HEK293 (cell line): ENCODE measurements around the gene PHLDB1.
"Not testable (repeated sequence)": the region's sequence is repeated elsewhere in the genome, so short reads cannot be mapped to it uniquely, and the experiment has no call there.

Source experiments
- CTCF ChIA-PET: fragments of 350-600 bp; formaldehyde crosslinking; extraction: SDS; loops from one replicate; lab custom pipeline; 2021; ENCODE audit warnings: antibody characterized with exemption; lab: Yijun Ruan, JAX
- POLR2A ChIA-PET: fragments of 300-600 bp; formaldehyde crosslinking; extraction: SDS; loops from one replicate; lab custom pipeline; 2020; ENCODE audit warnings: antibody characterized with exemption, inconsistent platforms; lab: Yijun Ruan, JAX
- H3K27ac ChIP-seq: fragments of 200-500 bp; sonication (Bioruptor generic); 2 replicates; pipeline ENCODE4 v1.5.1; 2014; ENCODE audit warnings: low read depth, low read length, control low read depth, inconsistent platforms; ENCODE audit errors: extremely low read depth
- H3K36me3 ChIP-seq, 2 experiments: fragments of 200-500 bp in 1 of 2; sonication (Bioruptor generic) in 1 of 2; 1 replicate in 1 of 2; 2 replicates in 1 of 2; pipeline ENCODE4 v1.5.1; 2014 to 2017; ENCODE audit warnings: inconsistent platforms in 2 of 2, low read length in 2 of 2; ENCODE audit not compliant: control insufficient read depth in 2 of 2, insufficient read depth in 1 of 2
- H3K4me1 ChIP-seq: fragments of 200-500 bp; sonication (Bioruptor generic); 2 replicates; pipeline ENCODE4 v1.5.1; 2014; ENCODE audit warnings: mild to moderate bottlenecking, low read length, inconsistent platforms; ENCODE audit not compliant: control insufficient read depth, insufficient read depth
- H3K4me3 ChIP-seq: 2 replicates; pipeline ENCODE4 v1.5.1; 2011; ENCODE audit warnings: low read depth, mild to moderate bottlenecking, control low read depth, low read length, moderate library complexity
- H3K9me3 ChIP-seq: fragments of 200-500 bp; sonication (Bioruptor generic); 2 replicates; pipeline ENCODE4 v1.5.1; 2014; ENCODE audit warnings: low read depth, low read length, inconsistent platforms; ENCODE audit not compliant: control insufficient read depth, insufficient read depth
- FEZF1 ChIP-seq: fragments of 450-650 bp; formaldehyde crosslinking; IDR thresholded peaks from 2 replicates; pipeline ENCODE4 v1.5.1; 2016; ENCODE audit warnings: missing biosample characterization, missing genetic modification characterization
- INSM2 ChIP-seq: fragments of 450-650 bp; formaldehyde crosslinking; IDR thresholded peaks from 2 replicates; pipeline ENCODE4 v1.5.1; 2016; ENCODE audit warnings: missing biosample characterization, missing genetic modification characterization
- PRDM1 ChIP-seq: fragments of 450-650 bp; formaldehyde crosslinking; IDR thresholded peaks from 2 replicates; pipeline ENCODE4; 2016; ENCODE audit warnings: missing biosample characterization, missing genetic modification characterization
- ZBTB17 ChIP-seq: fragments of 450-650 bp; formaldehyde crosslinking; IDR thresholded peaks from 2 replicates; pipeline ENCODE4 v1.5.1; 2016; ENCODE audit warnings: missing biosample characterization, missing genetic modification characterization
- ZBTB26 ChIP-seq: fragments of 450-650 bp; formaldehyde crosslinking; optimal IDR thresholded peaks from 2 replicates; pipeline ENCODE3; 2016; ENCODE audit warnings: missing biosample characterization, mild to moderate bottlenecking, missing genetic modification characterization
- ZFP3 ChIP-seq: fragments of 450-650 bp; formaldehyde crosslinking; IDR thresholded peaks from 2 replicates; pipeline ENCODE4 v1.5.1; 2016; ENCODE audit warnings: low read depth, missing biosample characterization, missing genetic modification characterization
- ZNF148 ChIP-seq: fragments of 450-650 bp; formaldehyde crosslinking; IDR thresholded peaks from 2 replicates; pipeline ENCODE4 v1.5.0; 2017; ENCODE audit warnings: missing biosample characterization, missing genetic modification characterization, borderline replicate concordance
- ZNF16 ChIP-seq: fragments of 450-650 bp; formaldehyde crosslinking; IDR thresholded peaks from 2 replicates; pipeline ENCODE4 v1.5.1; 2016; ENCODE audit warnings: low read depth, missing biosample characterization, missing genetic modification characterization
- ZNF18 ChIP-seq: fragments of 450-650 bp; formaldehyde crosslinking; IDR thresholded peaks from 2 replicates; pipeline ENCODE4 v1.5.1; 2016; ENCODE audit warnings: missing biosample characterization, missing genetic modification characterization
- ZNF184 ChIP-seq: fragments of 450-650 bp; IDR thresholded peaks from 2 replicates; pipeline ENCODE4 v1.5.1; 2018; ENCODE audit warnings: missing biosample characterization, mild to moderate bottlenecking, missing genetic modification characterization
- ZNF488 ChIP-seq: fragments of 450-650 bp; formaldehyde crosslinking; IDR thresholded peaks from 2 replicates; pipeline ENCODE4 v1.5.1; 2016; ENCODE audit warnings: missing biosample characterization, missing genetic modification characterization
- ZNF677 ChIP-seq: fragments of 450-650 bp; IDR thresholded peaks from 2 replicates; pipeline ENCODE4 v1.5.0; 2018; ENCODE audit warnings: missing biosample characterization, mild to moderate bottlenecking, missing genetic modification characterization, moderate library complexity
- ZNF776 ChIP-seq: fragments of 450-650 bp; formaldehyde crosslinking; IDR thresholded peaks from 2 replicates; pipeline ENCODE4 v1.5.0; 2017; ENCODE audit warnings: missing biosample characterization, missing genetic modification characterization, borderline replicate concordance
- ZSCAN5A ChIP-seq: fragments of 450-650 bp; formaldehyde crosslinking; IDR thresholded peaks from 2 replicates; pipeline ENCODE4 v1.5.1; 2016; ENCODE audit warnings: missing biosample characterization, missing genetic modification characterization

Gene PHLDB1

GRCh38 chr11:118569670-118570069 is 37.7 kb upstream of the PHLDB1 start (continued):
- TF ChIP-seq ZNF488 (no peak), ZBTB26 (tag by site-specific recombination) (no peak)

GRCh38 chr11:118570787-118571186 is 36.6 kb upstream of the PHLDB1 start:
- Histone ChIP-seq H3K36me3 (no peaks in the 10 kb centered on the region), H3K4me1 (no peaks in the 10 kb centered on the region), H3K27ac (no peak overlapping the region), H3K4me3 (no peak overlapping the region), H3K9me3 (no peaks in the 10 kb centered on the region)
- ChIA-PET POLR2A (no interaction called here), CTCF (interaction anchor here (0.6 to 0.9 kb wide), 2 partner anchors 8 to 428 kb away, joined by 3 read pairs; no protein-coding TSS in a partner anchor)
- TF ChIP-seq ZNF184 = no peak
- no peak for TF ChIP-seq PRDM1 (tag by site-specific recombination)
- no peak for TF ChIP-seq ZNF16 (tag by site-specific recombination)
- TF ChIP-seq FEZF1 (tag by site-specific recombination) = no peak
- TF ChIP-seq ZSCAN5A (tag by site-specific recombination) = no peak
- TF ChIP-seq ZNF776 = no peak
- no peak for TF ChIP-seq ZBTB17 (tag by site-specific recombination)
- no peak for TF ChIP-seq ZNF677 (tag by site-specific recombination)
- no peak for TF ChIP-seq ZNF148
- TF ChIP-seq INSM2 (tag by site-specific recombination) = no peak
- TF ChIP-seq ZNF18 (tag by site-specific recombination) = no peak

GRCh38 chr11:118571701-118572060 is 35.7 kb upstream of the PHLDB1 start:
- H3K27ac ChIP-seq = peak overlapping the region; percentile 28; the same call in 1 of the 2 replicates
- not testable (repeated sequence) for H3K4me1 ChIP-seq, H3K9me3 ChIP-seq, H3K36me3 ChIP-seq
- ChIA-PET POLR2A (interaction anchor here (0.5 to 0.8 kb wide), 6 partner anchors 8 to 406 kb away, joined by 3 to 5 read pairs (median 4); no protein-coding TSS in a partner anchor), CTCF (interaction anchor here (0.6 to 0.7 kb wide), 2 partner anchors 31 to 33 kb away, joined by 5 to 7 read pairs; no protein-coding TSS in a partner anchor)
- peak overlapping the region; percentile 98 for H3K4me3 ChIP-seq
- peak; percentile 41; the same call in 1 of the 2 replicates for TF ChIP-seq ZFP3
